GM12878 (cell line): ENCODE data around the gene PTEN.

Source experiments
- BACH1 ChIP-seq: fragments of 450-650 bp; IDR thresholded peaks from 2 replicates; pipeline ENCODE4 v1.6.1; 2017; ENCODE audit warnings: mild to moderate bottlenecking, borderline replicate concordance
- CREB1 ChIP-seq: IDR thresholded peaks from 2 replicates; pipeline ENCODE4 v1.6.1; 2012; ENCODE audit warnings: low read depth, mild to moderate bottlenecking, inconsistent platforms
- POLR2A ChIP-seq: IDR thresholded peaks from 2 replicates; pipeline ENCODE4 v1.6.1; 2011; ENCODE audit warnings: low read depth, mild to moderate bottlenecking, low read length
- POLR2AphosphoS5 ChIP-seq: IDR thresholded peaks from 2 replicates; pipeline ENCODE4 v1.6.1; 2011; ENCODE audit warnings: mild to moderate bottlenecking, low read length, inconsistent platforms
- SP1 ChIP-seq: IDR thresholded peaks from one replicate; pipeline ENCODE4 v1.6.1; 2011; ENCODE audit warnings: low read depth, low read length
- TAF1 ChIP-seq: IDR thresholded peaks from 2 replicates; pipeline ENCODE4 v1.6.1; 2011; ENCODE audit warnings: mild to moderate bottlenecking, low read depth, low read length, borderline replicate concordance
- TF ChIP-seq, protein P1 (sequence below): fragments of 450-650 bp; IDR thresholded peaks from 2 replicates; pipeline ENCODE4 v1.6.1; 2017; ENCODE audit warnings: mild to moderate bottlenecking
- TF ChIP-seq, protein P2 (sequence below), 3 experiments: IDR thresholded peaks in 2 of 3; conservative IDR thresholded peaks in 1 of 3; 2 replicates each; pipeline ENCODE4 v1.5.1; 2011; ENCODE audit warnings: low read depth in 3 of 3, low read length in 3 of 3, mild to moderate bottlenecking in 3 of 3, control low read depth in 2 of 3, moderate library complexity in 2 of 3, inconsistent platforms in 1 of 3, mixed read lengths in 1 of 3; ENCODE audit not compliant: control insufficient read depth in 2 of 3, insufficient read depth in 1 of 3; ENCODE audit errors: extremely low read depth in 1 of 3
- TF ChIP-seq, protein P3 (sequence below): fragments of 450-650 bp; IDR thresholded peaks from 2 replicates; pipeline ENCODE4 v1.6.1; 2014; ENCODE audit warnings: mild to moderate bottlenecking

DNA sequence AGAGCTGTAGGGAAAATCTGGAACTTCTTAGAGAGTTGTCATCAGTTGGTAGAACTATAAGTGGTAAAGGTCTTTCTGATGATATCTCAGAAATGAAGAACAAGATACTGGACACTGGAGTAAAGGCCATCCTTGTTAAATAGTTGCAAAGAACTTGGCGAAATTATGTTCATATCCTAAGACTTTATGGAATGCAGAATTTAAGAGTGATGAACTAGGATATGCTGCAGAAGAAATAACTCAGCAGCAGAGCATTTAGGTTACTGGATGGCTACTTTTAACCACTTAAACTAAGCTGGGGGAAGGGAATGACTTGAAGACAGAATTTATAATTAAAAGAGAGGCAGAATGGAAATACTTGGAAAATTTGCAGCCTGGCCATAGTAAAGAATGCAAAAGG lies 23.7 kb downstream of the PTEN start:
- no peak for TF ChIP-seq TAF1
- TF ChIP-seq CREB1: no peak
- no peak for TF ChIP-seq BACH1
- TF ChIP-seq, protein P1, sequence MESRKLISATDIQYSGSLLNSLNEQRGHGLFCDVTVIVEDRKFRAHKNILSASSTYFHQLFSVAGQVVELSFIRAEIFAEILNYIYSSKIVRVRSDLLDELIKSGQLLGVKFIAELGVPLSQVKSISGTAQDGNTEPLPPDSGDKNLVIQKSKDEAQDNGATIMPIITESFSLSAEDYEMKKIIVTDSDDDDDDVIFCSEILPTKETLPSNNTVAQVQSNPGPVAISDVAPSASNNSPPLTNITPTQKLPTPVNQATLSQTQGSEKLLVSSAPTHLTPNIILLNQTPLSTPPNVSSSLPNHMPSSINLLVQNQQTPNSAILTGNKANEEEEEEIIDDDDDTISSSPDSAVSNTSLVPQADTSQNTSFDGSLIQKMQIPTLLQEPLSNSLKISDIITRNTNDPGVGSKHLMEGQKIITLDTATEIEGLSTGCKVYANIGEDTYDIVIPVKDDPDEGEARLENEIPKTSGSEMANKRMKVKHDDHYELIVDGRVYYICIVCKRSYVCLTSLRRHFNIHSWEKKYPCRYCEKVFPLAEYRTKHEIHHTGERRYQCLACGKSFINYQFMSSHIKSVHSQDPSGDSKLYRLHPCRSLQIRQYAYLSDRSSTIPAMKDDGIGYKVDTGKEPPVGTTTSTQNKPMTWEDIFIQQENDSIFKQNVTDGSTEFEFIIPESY: no peak
- TF ChIP-seq, protein P2, sequence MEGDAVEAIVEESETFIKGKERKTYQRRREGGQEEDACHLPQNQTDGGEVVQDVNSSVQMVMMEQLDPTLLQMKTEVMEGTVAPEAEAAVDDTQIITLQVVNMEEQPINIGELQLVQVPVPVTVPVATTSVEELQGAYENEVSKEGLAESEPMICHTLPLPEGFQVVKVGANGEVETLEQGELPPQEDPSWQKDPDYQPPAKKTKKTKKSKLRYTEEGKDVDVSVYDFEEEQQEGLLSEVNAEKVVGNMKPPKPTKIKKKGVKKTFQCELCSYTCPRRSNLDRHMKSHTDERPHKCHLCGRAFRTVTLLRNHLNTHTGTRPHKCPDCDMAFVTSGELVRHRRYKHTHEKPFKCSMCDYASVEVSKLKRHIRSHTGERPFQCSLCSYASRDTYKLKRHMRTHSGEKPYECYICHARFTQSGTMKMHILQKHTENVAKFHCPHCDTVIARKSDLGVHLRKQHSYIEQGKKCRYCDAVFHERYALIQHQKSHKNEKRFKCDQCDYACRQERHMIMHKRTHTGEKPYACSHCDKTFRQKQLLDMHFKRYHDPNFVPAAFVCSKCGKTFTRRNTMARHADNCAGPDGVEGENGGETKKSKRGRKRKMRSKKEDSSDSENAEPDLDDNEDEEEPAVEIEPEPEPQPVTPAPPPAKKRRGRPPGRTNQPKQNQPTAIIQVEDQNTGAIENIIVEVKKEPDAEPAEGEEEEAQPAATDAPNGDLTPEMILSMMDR (IDR thresholded peaks at IDR 0.05 in 2 of 3, conservative IDR thresholded peaks at IDR 0.05 in 1 of 3; ENCODE audit: control insufficient read depth in 2 of 3, extremely low read depth in 1 of 3, insufficient read depth in 1 of 3, low read depth in 3 of 3, low read length in 3 of 3): no peak
- no peak for TF ChIP-seq POLR2A
- TF ChIP-seq POLR2AphosphoS5: no peak
- TF ChIP-seq, protein P3, sequence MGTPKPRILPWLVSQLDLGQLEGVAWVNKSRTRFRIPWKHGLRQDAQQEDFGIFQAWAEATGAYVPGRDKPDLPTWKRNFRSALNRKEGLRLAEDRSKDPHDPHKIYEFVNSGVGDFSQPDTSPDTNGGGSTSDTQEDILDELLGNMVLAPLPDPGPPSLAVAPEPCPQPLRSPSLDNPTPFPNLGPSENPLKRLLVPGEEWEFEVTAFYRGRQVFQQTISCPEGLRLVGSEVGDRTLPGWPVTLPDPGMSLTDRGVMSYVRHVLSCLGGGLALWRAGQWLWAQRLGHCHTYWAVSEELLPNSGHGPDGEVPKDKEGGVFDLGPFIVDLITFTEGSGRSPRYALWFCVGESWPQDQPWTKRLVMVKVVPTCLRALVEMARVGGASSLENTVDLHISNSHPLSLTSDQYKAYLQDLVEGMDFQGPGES: no peak
- no peak for TF ChIP-seq SP1
